UCSD-AML1 (cell line): ENCODE measurements around the gene TNRC6B.
A peak's percentile ranks its signal among the peaks of the same experiment; 100 is the strongest.
"Not testable (repeated sequence)": the region's sequence is repeated elsewhere in the genome, so short reads cannot be mapped to it uniquely, and the experiment has no call there.

Experiments used
- DNase-seq: peaks from one replicate; lab custom pipeline; 2025; ENCODE audit not compliant: unreplicated experiment; lab: John Stamatoyannopoulos, UW

TNRC6B gene

DNA sequence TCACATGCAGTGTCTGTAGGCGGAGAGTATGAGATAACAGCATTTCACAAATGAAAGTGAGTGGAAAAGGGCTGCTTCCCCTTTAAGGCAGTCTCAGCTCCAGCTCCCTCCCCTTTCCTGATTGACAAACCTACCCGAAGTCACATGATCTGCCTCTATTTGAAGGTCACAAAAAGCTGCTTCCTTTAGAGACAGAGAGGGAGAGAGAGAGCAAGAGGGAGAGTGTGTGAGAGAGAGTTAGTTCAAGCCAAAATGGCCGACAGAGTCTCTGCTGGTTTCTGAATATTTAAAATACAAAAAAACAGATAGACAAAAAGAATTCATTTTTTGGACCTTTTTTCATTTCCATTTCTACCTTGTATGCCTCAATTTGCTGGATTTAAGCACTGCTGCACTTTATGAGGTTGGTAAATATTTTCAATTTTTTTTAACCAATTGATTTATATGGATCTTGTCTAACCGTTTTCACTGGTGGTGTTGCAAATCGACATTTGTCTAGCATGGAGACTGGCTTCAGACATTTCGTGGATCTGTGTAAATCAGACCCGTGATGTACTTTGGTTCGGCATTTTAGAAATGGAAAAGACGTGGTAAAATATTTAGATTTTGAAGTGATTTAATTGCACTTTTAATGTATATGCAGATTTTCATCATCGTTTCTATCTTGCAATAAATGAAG, at the start of gene TNRC6B:
TSS of gene TNRC6B (plus strand) at position 188 of the 679 bp plus-strand sequence. CDS start at position 399, 211 bp downstream.
- peak; percentile 48 for DNase-seq

GRCh38 chr22:40128989-40129388, 48.7 kb upstream of the TNRC6B start:
- DNase-seq = peak; percentile 22

DNA sequence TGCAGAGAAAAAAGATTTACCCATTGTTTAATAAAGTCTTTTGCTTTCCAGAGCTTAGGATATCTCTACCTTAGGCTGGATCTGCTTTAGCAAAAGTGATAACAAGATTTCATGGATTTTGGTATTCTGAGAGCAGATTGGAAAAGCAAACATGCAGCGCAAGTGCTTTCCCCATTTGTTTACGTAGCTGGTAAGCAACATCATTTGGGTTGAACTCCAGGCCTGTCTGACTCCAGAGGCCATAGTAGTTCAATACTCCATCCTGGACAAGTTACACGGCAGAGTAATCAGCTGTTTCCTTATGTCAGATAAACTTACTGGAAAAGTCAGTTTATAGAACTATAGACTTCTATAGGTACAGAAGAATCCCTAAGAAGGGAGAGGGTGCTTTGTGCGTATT, 40.6 kb upstream of the TNRC6B start:
- no peak for DNase-seq

GRCh38 chr22:40138866-40139265, 38.9 kb upstream of the TNRC6B start:
- no peak for DNase-seq

- no peak for DNase-seq
Observed at GRCh38 chr22:40147388-40148176, 30.1 kb upstream of the TNRC6B start.

GRCh38 chr22:40153192-40153591, 24.5 kb upstream of the TNRC6B start:
- DNase-seq = no peak

DNA sequence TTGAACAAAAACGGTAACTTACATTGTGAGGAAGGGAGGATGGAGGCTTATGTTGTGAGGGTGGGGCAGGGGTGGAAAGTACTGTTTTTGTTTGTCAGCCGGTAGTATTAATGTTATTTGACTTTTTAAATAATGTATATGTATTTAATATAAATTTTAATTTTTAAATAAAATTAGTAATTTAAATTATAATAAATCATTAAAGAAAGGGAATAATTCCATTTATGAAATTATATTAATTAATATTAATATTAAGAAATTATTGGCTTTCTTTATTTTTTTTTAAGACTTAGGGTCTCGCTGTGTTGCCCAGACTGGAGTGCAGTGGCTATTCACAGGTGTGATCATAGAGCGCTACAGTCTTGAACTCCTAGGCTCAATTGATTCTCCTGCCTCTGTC, 24.0 kb upstream of the TNRC6B start:
- DNase-seq = no peak

GRCh38 chr22:40156001-40156516, 21.7 kb upstream of the TNRC6B start:
- no peak for DNase-seq

- DNase-seq = not testable (repeated sequence)
Observed at GRCh38 chr22:40156682-40157081, 21.0 kb upstream of the TNRC6B start.

- no peak for DNase-seq
Observed at GRCh38 chr22:40157330-40157945, 20.3 kb upstream of the TNRC6B start.

GRCh38 chr22:40161194-40161593, 16.5 kb upstream of the TNRC6B start:
- no peak for DNase-seq

DNA sequence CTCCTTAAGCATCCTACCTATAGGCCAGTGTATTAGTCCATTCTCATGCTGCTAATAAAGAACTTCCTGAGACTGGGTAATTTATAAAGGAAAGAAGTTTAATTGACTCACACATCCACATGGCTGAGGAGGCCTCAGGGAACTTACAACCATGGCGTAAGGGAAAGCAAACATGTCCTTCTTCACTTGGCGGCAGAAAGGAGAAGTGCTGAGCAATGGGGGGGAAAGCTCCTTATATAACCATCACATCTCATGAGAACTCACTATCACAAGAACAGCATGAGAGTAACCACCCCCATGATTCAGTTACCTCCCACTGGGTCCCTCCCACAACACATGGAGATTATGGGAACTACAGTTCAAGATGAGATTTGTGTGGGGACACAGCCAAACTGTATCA, 12.2 kb upstream of the TNRC6B start:
- not testable (repeated sequence) for DNase-seq

- no peak for DNase-seq
Observed at GRCh38 chr22:40175611-40176244, 2.0 kb upstream of the TNRC6B start.

GRCh38 chr22:40176921-40177737, 596 bp upstream of the TNRC6B start:
- no peak for DNase-seq

DNA sequence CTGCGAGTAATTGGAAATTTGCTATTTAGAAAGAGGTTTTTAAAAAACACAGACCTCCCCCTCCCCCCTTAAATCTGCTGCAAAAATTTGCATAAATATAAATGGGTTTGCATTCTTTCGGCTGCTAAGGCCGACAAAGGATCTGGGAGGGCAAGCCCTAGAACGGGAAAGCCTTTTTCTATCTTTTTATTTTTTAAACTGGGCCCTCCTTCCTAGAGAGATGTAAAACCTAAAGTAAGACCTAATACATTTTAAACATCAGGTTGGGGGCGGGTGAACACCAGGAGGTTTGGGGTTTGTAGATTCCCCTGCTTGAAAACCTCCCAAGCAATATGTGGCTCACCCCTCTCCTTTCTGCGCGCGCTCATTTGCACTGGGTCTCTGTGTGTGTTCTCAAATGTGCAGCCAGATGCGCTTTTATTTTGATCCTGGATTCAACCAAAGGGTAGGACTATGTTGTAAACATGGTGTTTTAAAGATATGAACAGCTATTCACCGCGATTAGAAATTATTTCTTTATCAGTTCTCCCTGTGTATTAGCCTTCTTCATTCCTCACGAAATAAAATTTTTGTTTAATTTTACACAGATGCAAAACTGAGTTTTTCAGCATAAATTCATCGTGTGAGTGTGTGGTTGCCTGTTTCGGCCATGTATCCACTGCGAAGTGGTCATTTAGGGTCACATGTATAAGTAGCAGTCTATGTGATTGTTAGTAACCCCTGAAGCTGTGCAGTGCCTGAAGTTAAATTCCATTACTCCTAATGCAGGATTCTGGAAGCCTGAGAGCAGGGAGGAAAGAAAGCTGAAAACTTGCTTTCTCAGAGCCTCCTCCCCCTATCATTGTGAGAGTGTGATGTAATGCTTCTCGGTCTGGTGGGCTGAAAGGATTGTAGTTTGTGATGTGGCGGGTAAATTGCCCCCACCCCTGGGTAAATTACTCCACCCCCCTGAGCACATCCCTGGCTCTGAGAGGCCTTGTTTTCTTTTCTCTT, 988 bp downstream of the TNRC6B start:
- no peak for DNase-seq

DNA sequence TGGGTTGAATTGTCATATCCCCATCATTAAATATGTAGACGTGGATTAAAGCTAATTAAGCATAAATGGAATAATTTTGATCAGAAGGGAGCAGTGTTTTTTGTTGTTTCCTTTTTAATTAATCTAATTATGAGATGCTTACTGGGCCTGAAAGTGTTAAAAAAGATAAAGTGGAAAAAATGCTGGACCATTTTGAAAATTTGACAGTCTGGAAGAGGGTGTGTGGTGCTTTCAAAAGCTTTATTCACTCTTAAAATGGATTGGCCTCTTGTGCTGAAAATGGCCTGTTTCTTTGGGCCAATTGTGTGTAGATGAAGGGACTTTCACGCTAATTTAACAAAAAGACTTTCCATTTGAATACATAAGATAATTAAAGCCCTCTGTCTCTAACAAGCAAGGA, 1.8 kb downstream of the TNRC6B start:
- DNase-seq = no peak

GRCh38 chr22:40180403-40180802, 2.7 kb downstream of the TNRC6B start:
- DNase-seq = no peak

GRCh38 chr22:40181323-40181722, 3.6 kb downstream of the TNRC6B start:
- no peak for DNase-seq

DNA sequence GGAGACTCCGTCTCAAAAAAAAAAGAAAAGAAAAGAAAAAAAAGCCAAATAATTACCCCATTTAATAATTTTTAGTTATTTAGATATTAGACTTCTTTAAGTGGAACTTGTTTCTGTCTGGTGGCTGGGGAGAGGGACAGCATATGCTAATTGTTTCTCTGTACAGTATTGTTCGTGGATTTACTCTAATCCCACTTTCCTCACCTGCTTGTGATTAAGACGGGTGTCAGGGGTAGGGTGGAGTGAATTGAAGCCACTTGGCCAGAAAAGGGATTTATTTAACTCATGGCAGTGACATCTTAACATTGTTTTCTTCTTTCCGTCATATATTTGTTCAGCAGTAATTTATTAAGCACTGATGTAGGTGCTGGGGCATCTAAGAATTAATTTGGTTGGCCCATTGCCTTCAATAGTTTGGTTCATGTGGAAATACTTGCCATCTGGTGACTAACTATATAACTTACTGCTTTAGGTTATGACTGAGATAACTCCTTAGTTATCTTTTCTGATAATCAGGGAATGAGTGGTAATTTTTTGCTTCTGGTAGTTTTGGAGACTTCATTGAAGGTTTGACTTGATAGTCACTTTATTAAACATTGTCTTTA, 4.6 kb downstream of the TNRC6B start:
- DNase-seq = no peak
